GM10266 (cell line): Measurements from ENCODE around the gene TRIML2.

Experiments
- DNase-seq: peaks from one replicate; pipeline ENCODE4 v3.0.0; 2012; ENCODE audit errors: extremely low spot score
- CTCF ChIP-seq: IDR thresholded peaks from 2 replicates; pipeline ENCODE4 v1.5.1; 2012; ENCODE audit warnings: mild to moderate bottlenecking, low read depth; ENCODE audit not compliant: control insufficient read depth, insufficient read depth; ENCODE audit errors: missing control alignments

TRIML2 gene

GRCh38 chr4:188109157-188109755, at the start of gene TRIML2:
TSS of gene TRIML2 (minus strand) at chr4:188109603. CDS start at chr4:188105368, 4,235 bp downstream.
- no peak for DNase-seq
- no peak for TF ChIP-seq CTCF

GRCh38 chr4:188158336-188158735, 48.9 kb upstream of the TRIML2 start:
- DNase-seq = no peak
- TF ChIP-seq CTCF = no peak

- DNase-seq = no peak
Observed at GRCh38 chr4:188154668-188155405, 45.4 kb upstream of the TRIML2 start.

GRCh38 chr4:188147776-188148175, 38.4 kb upstream of the TRIML2 start:
- TF ChIP-seq CTCF = no peak
- DNase-seq = no peak

More at GRCh38 chr4:188154668-188155405, 45.4 kb upstream of the TRIML2 start:
- TF ChIP-seq CTCF = no peak

- DNase-seq = no peak
- no peak for TF ChIP-seq CTCF
Observed at GRCh38 chr4:188147176-188147575, 37.8 kb upstream of the TRIML2 start.

- no peak for TF ChIP-seq CTCF
- DNase-seq = no peak
Observed at GRCh38 chr4:188146618-188147017, 37.2 kb upstream of the TRIML2 start.

GRCh38 chr4:188145601-188146000, 36.2 kb upstream of the TRIML2 start:
- TF ChIP-seq CTCF = no peak
- DNase-seq = no peak
